ENCODE results near the gene KCNS1. TPM values are rescaled to one million over a fixed set of nuclear protein-coding genes. Genes with fewer than 3 reads are reported as not detected.
A peak's percentile ranks its signal among the peaks of the same experiment; 100 is the strongest.

The KCNS1 gene
- total and polyA plus RNA-seq, 2 donors from 2014 or later = 0.19 to 2.9 TPM

DNA sequence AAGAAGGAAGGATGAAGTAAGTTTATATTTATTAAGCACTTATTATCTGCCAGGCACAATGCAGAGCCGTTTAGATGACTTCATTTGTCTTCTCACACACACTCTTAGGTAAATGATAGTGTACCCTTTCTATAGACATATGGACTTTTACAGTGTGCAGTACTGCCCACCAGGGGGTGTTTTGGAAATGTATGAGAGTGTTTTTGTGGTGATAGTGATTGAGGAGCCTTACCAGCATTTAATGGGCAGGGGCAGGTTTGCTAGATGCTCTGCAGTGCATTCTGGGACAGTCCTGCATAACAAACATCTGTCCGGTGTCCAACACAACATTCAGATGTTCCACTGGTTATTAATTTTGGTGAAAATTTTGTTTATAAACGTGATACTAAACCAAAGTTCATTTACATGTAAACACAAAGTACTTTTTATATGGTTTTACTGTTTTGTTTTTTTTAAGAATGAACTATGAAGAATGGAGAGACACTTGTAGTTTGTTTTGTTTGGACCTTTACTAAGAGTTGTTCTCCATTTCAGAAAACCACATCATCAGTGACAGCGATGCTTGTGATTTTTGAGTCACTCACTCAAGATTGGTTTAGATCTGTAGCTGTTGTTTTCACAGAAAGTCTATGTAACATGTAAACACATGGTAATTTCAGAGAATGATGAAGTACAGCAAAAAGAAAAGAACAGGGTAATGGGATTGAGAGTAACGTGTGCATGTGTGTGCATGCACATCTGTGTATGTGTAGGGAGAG lies 19.9 kb downstream of the KCNS1 start:
- FAIRE-seq = no peak
- intact Hi-C loops (cut with DNase I) = no loop called here
- peaks cover 0 to 9% (median 0%) of the 10 kb centered on the region in 3 donors for H3K36me3 ChIP-seq (ENCODE audit: control insufficient read depth in 2 of 3, insufficient read depth in 3 of 3, low read length in 3 of 3)

GRCh38 chr20:45077559-45077958 lies 23.4 kb downstream of the KCNS1 start:
- Histone ChIP-seq H3K9ac (ENCODE audit: low read length in 3 of 3) (no peak overlapping the region), H3K36me3 (ENCODE audit: control insufficient read depth in 2 of 3, insufficient read depth in 3 of 3, low read length in 3 of 3) (peaks cover 0 to 9% (median 0%) of the 10 kb centered on the region in 3 donors), H3K27me3 (ENCODE audit: control insufficient read depth, insufficient read depth, low read length) (no peaks in the 10 kb centered on the region), H3K9me3 (ENCODE audit: control insufficient read depth in 2 of 3, insufficient read depth in 1 of 3, low read length in 3 of 3) (peaks cover 0 to 3% (median 0%) of the 10 kb centered on the region in 3 donors), H3K4me1 (ENCODE audit: control insufficient read depth in 2 of 3, insufficient read depth in 2 of 3, low read depth in 1 of 3, low read length in 3 of 3) (no peaks in the 10 kb centered on the region), H3K27ac (ENCODE audit: low read depth in 2 of 2, low read length in 2 of 2) (no peak overlapping the region), H3K4me3 (ENCODE audit: low read length in 3 of 3) (no peak overlapping the region)
- intact Hi-C loops (cut with DNase I) = no loop called here
- peak in 2 of 5 donors; percentile 4 to 24 for DNase-seq
- no peak for FAIRE-seq
- TF ChIP-seq, protein P1, sequence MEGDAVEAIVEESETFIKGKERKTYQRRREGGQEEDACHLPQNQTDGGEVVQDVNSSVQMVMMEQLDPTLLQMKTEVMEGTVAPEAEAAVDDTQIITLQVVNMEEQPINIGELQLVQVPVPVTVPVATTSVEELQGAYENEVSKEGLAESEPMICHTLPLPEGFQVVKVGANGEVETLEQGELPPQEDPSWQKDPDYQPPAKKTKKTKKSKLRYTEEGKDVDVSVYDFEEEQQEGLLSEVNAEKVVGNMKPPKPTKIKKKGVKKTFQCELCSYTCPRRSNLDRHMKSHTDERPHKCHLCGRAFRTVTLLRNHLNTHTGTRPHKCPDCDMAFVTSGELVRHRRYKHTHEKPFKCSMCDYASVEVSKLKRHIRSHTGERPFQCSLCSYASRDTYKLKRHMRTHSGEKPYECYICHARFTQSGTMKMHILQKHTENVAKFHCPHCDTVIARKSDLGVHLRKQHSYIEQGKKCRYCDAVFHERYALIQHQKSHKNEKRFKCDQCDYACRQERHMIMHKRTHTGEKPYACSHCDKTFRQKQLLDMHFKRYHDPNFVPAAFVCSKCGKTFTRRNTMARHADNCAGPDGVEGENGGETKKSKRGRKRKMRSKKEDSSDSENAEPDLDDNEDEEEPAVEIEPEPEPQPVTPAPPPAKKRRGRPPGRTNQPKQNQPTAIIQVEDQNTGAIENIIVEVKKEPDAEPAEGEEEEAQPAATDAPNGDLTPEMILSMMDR (IDR thresholded peaks at IDR 0.05; ENCODE audit: borderline replicate concordance, extremely low read depth, insufficient read depth) = no peak

More for the DNA sequence above, 19.9 kb downstream of the KCNS1 start:
- Histone ChIP-seq H3K9ac (ENCODE audit: low read length in 3 of 3) (no peak overlapping the region), H3K4me3 (ENCODE audit: low read length in 3 of 3) (no peak overlapping the region), H3K4me1 (ENCODE audit: control insufficient read depth in 2 of 3, insufficient read depth in 2 of 3, low read depth in 1 of 3, low read length in 3 of 3) (no peaks in the 10 kb centered on the region), H3K9me3 (ENCODE audit: control insufficient read depth in 2 of 3, insufficient read depth in 1 of 3, low read length in 3 of 3) (peaks cover 0 to 7% (median 0%) of the 10 kb centered on the region in 3 donors), H3K27me3 (ENCODE audit: control insufficient read depth, insufficient read depth, low read length) (no peaks in the 10 kb centered on the region), H3K27ac (ENCODE audit: low read depth in 2 of 2, low read length in 2 of 2) (no peak overlapping the region)
- TF ChIP-seq, protein P1 (IDR thresholded peaks at IDR 0.05; ENCODE audit: borderline replicate concordance, extremely low read depth, insufficient read depth) = no peak
- no peak for DNase-seq

DNA sequence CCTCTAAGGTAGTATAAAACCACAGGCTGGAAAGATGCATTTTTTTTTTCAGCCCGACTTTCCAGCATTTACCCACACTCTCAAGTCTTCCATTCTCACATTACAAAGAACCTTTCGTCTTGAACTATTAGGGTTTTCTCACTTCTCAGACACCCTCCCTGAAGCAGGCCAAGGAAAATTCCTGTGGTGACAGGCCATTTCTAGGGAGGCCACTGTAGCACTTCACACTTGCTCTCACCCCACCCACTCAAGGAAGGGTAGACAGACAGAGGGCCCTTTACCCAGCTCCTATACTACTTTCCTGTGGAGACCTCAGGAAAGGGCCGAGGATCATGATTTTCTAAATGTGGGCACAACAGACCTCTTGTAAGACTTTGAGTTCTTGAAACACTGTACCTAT lies 27.7 kb downstream of the KCNS1 start:
- peaks cover 0 to 6% (median 0%) of the 10 kb centered on the region in 3 donors for H3K36me3 ChIP-seq (ENCODE audit: control insufficient read depth in 2 of 3, insufficient read depth in 3 of 3, low read length in 3 of 3)
- no peaks in the 10 kb centered on the region for H3K4me1 ChIP-seq (ENCODE audit: control insufficient read depth in 2 of 3, insufficient read depth in 2 of 3, low read depth in 1 of 3, low read length in 3 of 3)
- TF ChIP-seq, protein P1 (IDR thresholded peaks at IDR 0.05; ENCODE audit: borderline replicate concordance, extremely low read depth, insufficient read depth) = no peak
- H3K9ac ChIP-seq (ENCODE audit: low read length in 3 of 3) = no peak overlapping the region
- H3K4me3 ChIP-seq (ENCODE audit: low read length in 3 of 3) = no peak overlapping the region
- no peak for DNase-seq
- intact Hi-C loops (cut with DNase I) = no loop called here
- H3K27me3 ChIP-seq (ENCODE audit: control insufficient read depth, insufficient read depth, low read length) = no peaks in the 10 kb centered on the region
- H3K27ac ChIP-seq (ENCODE audit: low read depth in 2 of 2, low read length in 2 of 2) = no peak overlapping the region
- H3K9me3 ChIP-seq (ENCODE audit: control insufficient read depth in 2 of 3, insufficient read depth in 1 of 3, low read length in 3 of 3) = no peaks in the 10 kb centered on the region
- no peak for FAIRE-seq
